MCF 10A (cell line): ENCODE data around the gene PTMS. TPM values are rescaled to one million over a fixed set of nuclear protein-coding genes. Genes with fewer than 3 reads are reported as not detected.

Source experiments
- BruUV-seq: library from RNA; stranded (reverse); fragments of 400-500 nt; replicated peaks from 2 replicates; lab custom pipeline; 2021; lab: Mats Ljungman, UMichigan
- CTCF ChIA-PET: fragments of 300-600 bp; sonication (Branson Sonifier 250); formaldehyde crosslinking; extraction: SDS; loops from one replicate; lab custom pipeline; 2021; ENCODE audit warnings: antibody characterized with exemption, inconsistent platforms; lab: Yijun Ruan, JAX
- POLR2A ChIA-PET: fragments of 300-600, 350-650 bp; sonication (Branson Sonifier 250); formaldehyde crosslinking; extraction: SDS; loops from one replicate; lab custom pipeline; 2020; ENCODE audit warnings: antibody characterized with exemption, inconsistent platforms; lab: Yijun Ruan, JAX
- DNase-seq: peaks from one replicate; pipeline ENCODE4 v3.0.0-alpha.2; 2018; ENCODE audit not compliant: unreplicated experiment
- H3K27ac Mint-ChIP-seq: one replicate; pipeline ENCODE4 v1.8.0; 2022; ENCODE audit warnings: mild to moderate bottlenecking, low read depth, mixed read lengths; ENCODE audit not compliant: unreplicated experiment
- H3K27me3 Mint-ChIP-seq: one replicate; pipeline ENCODE4 v1.8.0; 2022; ENCODE audit warnings: mixed read lengths; ENCODE audit not compliant: insufficient read depth, unreplicated experiment
- H3K36me3 Mint-ChIP-seq: one replicate; pipeline ENCODE4 v1.8.0; 2022; ENCODE audit warnings: mild to moderate bottlenecking, moderate library complexity, mixed read lengths; ENCODE audit not compliant: insufficient read depth, unreplicated experiment
- H3K4me1 Mint-ChIP-seq: one replicate; pipeline ENCODE4 v1.8.0; 2022; ENCODE audit warnings: mixed read lengths; ENCODE audit not compliant: insufficient read depth, unreplicated experiment
- H3K4me3 Mint-ChIP-seq: one replicate; pipeline ENCODE4 v1.8.0; 2022; ENCODE audit warnings: mild to moderate bottlenecking, moderate library complexity, mixed read lengths; ENCODE audit not compliant: unreplicated experiment
- H3K9me3 Mint-ChIP-seq: one replicate; pipeline ENCODE4 v1.8.0; 2022; ENCODE audit warnings: mixed read lengths; ENCODE audit not compliant: unreplicated experiment
- intact Hi-C: fragments of 100-400 bp; cut with micrococcal nuclease; formaldehyde crosslinking; loops from 2 replicates; pipeline ENCODE4 v1.14.1; 2022
- total RNA-seq: library from RNA; stranded (reverse); gene quantifications from 2 replicates; pipeline ENCODE4 v1.2.3, GENCODE V29; 2022
- TF ChIP-seq, protein P1 (sequence below): fragments of 200-600 bp; IDR thresholded peaks from one replicate; pipeline ENCODE4 v1.8.0; 2022; ENCODE audit warnings: antibody characterized with exemption, mild to moderate bottlenecking; ENCODE audit not compliant: unreplicated experiment

The PTMS gene
- total RNA-seq, 1 experiment from 2014 or later = 284 TPM

DNA sequence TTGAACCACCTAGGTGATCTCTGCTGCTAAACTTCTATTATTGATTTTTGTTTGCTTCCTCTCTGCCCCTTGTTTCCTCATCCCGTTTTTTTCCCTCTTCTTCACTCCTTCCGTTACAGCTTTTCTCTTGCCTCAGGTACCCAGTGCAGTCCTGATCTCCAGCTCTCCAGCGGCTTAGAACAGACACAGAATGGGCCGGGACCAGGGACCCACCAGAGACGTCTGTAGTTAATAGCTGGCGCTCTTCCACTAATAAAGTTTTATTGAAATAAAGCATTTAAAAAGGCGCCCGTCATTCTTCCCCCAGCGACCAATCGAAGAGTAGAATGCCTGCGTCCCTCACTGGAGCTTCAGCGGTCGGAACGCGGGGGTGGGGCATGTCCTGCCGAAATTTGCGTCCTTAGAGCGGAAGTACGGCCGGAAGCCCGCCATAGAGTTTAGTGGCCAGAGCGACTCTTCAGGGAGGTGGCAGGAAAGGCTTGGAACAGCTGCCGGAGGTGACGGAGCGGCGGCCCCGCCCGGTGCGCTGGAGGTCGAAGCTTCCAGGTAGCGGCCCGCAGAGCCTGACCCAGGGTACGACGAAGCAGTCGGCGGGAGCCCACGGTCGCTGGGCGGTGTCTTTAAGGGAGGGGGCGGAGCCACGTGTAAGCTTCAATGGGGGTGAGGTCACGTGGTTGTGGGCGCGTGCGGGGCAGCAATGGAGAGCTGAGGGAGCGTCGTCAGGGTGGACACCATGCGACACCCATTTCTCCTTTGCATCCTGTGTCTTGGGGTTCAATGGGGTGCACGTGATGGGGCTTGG, 42.4 kb upstream of the PTMS start, which contains the start of gene COPS7A:
Gene COPS7A, plus strand, starts transcription at position 440 of the 802 bp plus-strand sequence. CDS start 611 bp downstream, outside the sequence.
- peak within 1 kb of the TSS; percentile 70 for H3K4me3 Mint-ChIP-seq
- TF ChIP-seq, protein P1, sequence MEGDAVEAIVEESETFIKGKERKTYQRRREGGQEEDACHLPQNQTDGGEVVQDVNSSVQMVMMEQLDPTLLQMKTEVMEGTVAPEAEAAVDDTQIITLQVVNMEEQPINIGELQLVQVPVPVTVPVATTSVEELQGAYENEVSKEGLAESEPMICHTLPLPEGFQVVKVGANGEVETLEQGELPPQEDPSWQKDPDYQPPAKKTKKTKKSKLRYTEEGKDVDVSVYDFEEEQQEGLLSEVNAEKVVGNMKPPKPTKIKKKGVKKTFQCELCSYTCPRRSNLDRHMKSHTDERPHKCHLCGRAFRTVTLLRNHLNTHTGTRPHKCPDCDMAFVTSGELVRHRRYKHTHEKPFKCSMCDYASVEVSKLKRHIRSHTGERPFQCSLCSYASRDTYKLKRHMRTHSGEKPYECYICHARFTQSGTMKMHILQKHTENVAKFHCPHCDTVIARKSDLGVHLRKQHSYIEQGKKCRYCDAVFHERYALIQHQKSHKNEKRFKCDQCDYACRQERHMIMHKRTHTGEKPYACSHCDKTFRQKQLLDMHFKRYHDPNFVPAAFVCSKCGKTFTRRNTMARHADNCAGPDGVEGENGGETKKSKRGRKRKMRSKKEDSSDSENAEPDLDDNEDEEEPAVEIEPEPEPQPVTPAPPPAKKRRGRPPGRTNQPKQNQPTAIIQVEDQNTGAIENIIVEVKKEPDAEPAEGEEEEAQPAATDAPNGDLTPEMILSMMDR = no peak
- peaks cover 16% of the 10 kb centered on the region for H3K36me3 Mint-ChIP-seq
- ChIA-PET CTCF (interaction anchor here (0.6 to 4.5 kb wide), 17 partner anchors 9 to 446 kb away, joined by 3 to 29 read pairs (median 3); partner anchors contain the start of genes MLF2, PTMS and ZNF384), POLR2A (interaction anchor here (0.6 to 4.7 kb wide), 35 partner anchors 8 to 391 kb away, joined by 3 to 159 read pairs (median 5); partner anchors contain the start of genes CDCA3, GAPDH, ING4 and LRRC23)
- peak within 1 kb of the TSS; percentile 83 for H3K27ac Mint-ChIP-seq
- no TSS peak for BruUV-seq
- DNase-seq = peak; percentile 99
- intact Hi-C loops = loop anchor here (1.0 kb wide), 1 partner anchor 35 kb away; the partner anchor contains the start of gene ZNF384
- no peaks in the 10 kb centered on the region for H3K27me3 Mint-ChIP-seq
- no peaks in the 10 kb centered on the region for H3K4me1 Mint-ChIP-seq
- no peaks in the 10 kb centered on the region for H3K9me3 Mint-ChIP-seq

DNA sequence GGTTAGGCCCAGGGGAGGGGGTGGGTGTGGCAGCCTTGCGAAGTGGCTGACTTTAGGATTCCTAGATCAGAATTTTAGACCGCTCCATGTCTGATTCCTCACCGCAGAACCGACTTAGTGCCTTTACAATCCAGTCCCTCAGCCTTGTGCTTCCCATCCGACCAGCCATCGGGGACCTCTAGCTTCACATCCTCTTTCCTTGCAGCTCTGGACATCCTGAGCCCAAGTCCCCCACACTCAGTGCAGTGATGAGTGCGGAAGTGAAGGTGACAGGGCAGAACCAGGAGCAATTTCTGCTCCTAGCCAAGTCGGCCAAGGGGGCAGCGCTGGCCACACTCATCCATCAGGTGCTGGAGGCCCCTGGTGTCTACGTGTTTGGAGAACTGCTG, 41.8 kb upstream of the PTMS start:
- Mint-ChIP-seq H3K9me3 (no peaks in the 10 kb centered on the region), H3K4me1 (no peaks in the 10 kb centered on the region), H3K27ac (peak overlapping the region; percentile 83), H3K27me3 (no peaks in the 10 kb centered on the region), H3K36me3 (peaks cover 22% of the 10 kb centered on the region), H3K4me3 (peak overlapping the region; percentile 70)
- intact Hi-C loops = no loop called here
- TF ChIP-seq, protein P1 = no peak
- CTCF ChIA-PET = interaction anchor here (0.6 to 4.5 kb wide), 14 partner anchors 9 to 169 kb away, joined by 3 to 29 read pairs (median 4); partner anchors contain the start of genes MLF2, PTMS and ZNF384
- POLR2A ChIA-PET = interaction anchor here (0.6 to 4.7 kb wide), 27 partner anchors 10 to 267 kb away, joined by 3 to 159 read pairs (median 5); partner anchors contain the start of genes CDCA3, ING4, MLF2 and NOP2
- BruUV-seq = TSS peak; percentile 77
- no peak for DNase-seq

DNA sequence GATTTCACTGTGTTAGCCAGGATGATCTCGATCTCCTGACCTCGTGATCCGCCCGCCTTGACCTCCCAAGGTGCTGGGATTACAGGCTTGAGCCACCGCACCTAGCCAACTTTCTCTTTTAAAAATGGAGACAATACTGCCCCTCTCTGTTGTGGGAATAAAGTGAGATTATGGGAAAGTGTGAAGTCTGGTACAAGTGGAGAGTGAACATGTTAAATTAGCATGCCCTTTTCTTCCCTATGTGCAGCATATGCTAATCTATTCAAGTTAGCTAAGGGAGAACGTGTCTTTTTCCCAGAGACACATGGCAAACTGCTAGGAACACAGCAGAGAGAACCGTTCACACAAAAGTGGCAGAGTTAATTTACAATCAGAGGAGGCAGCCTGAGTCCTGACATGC, 40.8 kb upstream of the PTMS start:
- ChIA-PET POLR2A (interaction anchor here (0.8 to 4.7 kb wide), 7 partner anchors 28 to 218 kb away, joined by 3 to 159 read pairs (median 6); partner anchors contain the start of genes CDCA3, MLF2, RNU7-1 and TPI1), CTCF (interaction anchor here (0.8 to 4.5 kb wide), 6 partner anchors 11 to 147 kb away, joined by 3 to 29 read pairs (median 4); partner anchors contain the start of genes MLF2 and SPSB2)
- Mint-ChIP-seq H3K9me3 (no peaks in the 10 kb centered on the region), H3K4me3 (peak overlapping the region; percentile 70), H3K36me3 (peaks cover 27% of the 10 kb centered on the region), H3K27me3 (no peaks in the 10 kb centered on the region), H3K27ac (no peak overlapping the region), H3K4me1 (no peaks in the 10 kb centered on the region)
- no peak for DNase-seq
- intact Hi-C loops = no loop called here
- no TSS peak for BruUV-seq
- TF ChIP-seq, protein P1 = no peak

DNA sequence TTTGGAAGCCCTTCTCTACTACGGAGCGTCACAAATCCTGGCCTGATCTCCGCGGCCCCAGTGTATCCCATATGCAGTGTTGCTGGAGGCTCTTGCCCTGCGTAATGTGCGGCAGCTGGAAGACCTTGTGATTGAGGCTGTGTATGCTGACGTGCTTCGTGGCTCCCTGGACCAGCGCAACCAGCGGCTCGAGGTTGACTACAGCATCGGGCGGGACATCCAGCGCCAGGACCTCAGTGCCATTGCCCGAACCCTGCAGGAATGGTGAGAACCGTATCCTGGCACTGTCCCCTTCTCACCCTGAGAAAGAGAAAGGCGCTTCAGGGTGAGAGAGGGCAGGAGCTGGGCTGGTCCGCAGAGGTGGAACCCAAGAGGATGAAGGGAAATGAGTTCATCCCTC, 37.0 kb upstream of the PTMS start:
- no peak overlapping the region for H3K4me3 Mint-ChIP-seq
- no peaks in the 10 kb centered on the region for H3K4me1 Mint-ChIP-seq
- H3K9me3 Mint-ChIP-seq = no peaks in the 10 kb centered on the region
- H3K27me3 Mint-ChIP-seq = no peaks in the 10 kb centered on the region
- intact Hi-C loops = no loop called here
- TF ChIP-seq, protein P1 = no peak
- ChIA-PET CTCF (interaction anchor here (9.4 kb wide), 1 partner anchor 24 kb away, joined by 83 read pairs; the partner anchor contains the start of gene MLF2), POLR2A (interaction anchor here (0.5 to 1.4 kb wide), 2 partner anchors 24 to 136 kb away, joined by 3 read pairs; partner anchors contain the start of gene MLF2)
- no TSS peak for BruUV-seq
- no peak for DNase-seq
- peaks cover 46% of the 10 kb centered on the region for H3K36me3 Mint-ChIP-seq
- H3K27ac Mint-ChIP-seq = no peak overlapping the region
